ENCODE data around the gene ADGRF1. TPM values are rescaled to one million over a fixed set of nuclear protein-coding genes. Genes with fewer than 3 reads are reported as not detected.

The ADGRF1 gene
- total and polyA plus RNA-seq, 8 donors, result under 0.01 to 13.0 (median 2.0) TPM; not detected in 1

DNA sequence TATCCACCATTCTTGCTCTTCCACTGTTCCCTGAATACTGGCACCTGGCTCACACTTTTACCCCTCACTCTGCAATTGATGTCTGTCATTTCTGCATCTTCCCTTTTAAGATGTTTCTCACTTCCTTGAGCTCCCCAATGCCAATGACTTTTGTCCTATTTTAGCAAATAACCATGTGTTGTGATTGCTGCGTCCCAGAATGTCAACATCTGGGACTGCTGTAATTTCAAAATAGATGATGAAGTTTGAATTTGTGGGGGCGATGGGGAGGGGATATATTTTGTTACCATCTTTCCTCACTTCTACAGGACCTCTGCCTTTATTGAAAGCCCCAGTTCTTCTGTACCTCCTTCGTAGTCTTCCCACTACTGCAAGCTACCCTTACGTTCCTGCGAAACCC is 80.4 kb downstream of the ADGRF1 start:
- no peak for TF ChIP-seq EP300 (IDR thresholded peaks at IDR 0.05)
- no peak for TF ChIP-seq POLR2A (IDR thresholded peaks at IDR 0.05)
- TF ChIP-seq POLR2AphosphoS5 (IDR thresholded peaks at IDR 0.05), result no peak
- TF ChIP-seq, protein P1, sequence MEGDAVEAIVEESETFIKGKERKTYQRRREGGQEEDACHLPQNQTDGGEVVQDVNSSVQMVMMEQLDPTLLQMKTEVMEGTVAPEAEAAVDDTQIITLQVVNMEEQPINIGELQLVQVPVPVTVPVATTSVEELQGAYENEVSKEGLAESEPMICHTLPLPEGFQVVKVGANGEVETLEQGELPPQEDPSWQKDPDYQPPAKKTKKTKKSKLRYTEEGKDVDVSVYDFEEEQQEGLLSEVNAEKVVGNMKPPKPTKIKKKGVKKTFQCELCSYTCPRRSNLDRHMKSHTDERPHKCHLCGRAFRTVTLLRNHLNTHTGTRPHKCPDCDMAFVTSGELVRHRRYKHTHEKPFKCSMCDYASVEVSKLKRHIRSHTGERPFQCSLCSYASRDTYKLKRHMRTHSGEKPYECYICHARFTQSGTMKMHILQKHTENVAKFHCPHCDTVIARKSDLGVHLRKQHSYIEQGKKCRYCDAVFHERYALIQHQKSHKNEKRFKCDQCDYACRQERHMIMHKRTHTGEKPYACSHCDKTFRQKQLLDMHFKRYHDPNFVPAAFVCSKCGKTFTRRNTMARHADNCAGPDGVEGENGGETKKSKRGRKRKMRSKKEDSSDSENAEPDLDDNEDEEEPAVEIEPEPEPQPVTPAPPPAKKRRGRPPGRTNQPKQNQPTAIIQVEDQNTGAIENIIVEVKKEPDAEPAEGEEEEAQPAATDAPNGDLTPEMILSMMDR (IDR thresholded peaks at IDR 0.05), result no peak
- Histone ChIP-seq H3K9me3 (no peaks in the 10 kb centered on the region), H3K4me1 (no peaks in the 10 kb centered on the region), H3K27me3 (no peaks in the 10 kb centered on the region), H3K36me3 (no peaks in the 10 kb centered on the region), H3K27ac (no peak overlapping the region), H3K4me3 (no peak overlapping the region)
- no peak for DNase-seq
- intact Hi-C loops (cut with DNase I; ENCODE audit: low total_unique reads), result no loop called here
- 82 to 92% (median 88%) methylated on average over 5 of the region's 5 CpGs for WGBS, 5 donors

- Histone ChIP-seq H3K9me3 (no peaks in the 10 kb centered on the region), H3K27ac (no peak overlapping the region), H3K4me3 (no peak overlapping the region), H3K36me3 (no peaks in the 10 kb centered on the region), H3K4me1 (no peaks in the 10 kb centered on the region), H3K27me3 (no peaks in the 10 kb centered on the region)
- intact Hi-C loops (cut with DNase I; ENCODE audit: low total_unique reads), result no loop called here
- TF ChIP-seq POLR2A (IDR thresholded peaks at IDR 0.05), result no peak
- TF ChIP-seq, protein P1 (IDR thresholded peaks at IDR 0.05), result no peak
- TF ChIP-seq POLR2AphosphoS5 (IDR thresholded peaks at IDR 0.05), result no peak
- no peak for TF ChIP-seq EP300 (IDR thresholded peaks at IDR 0.05)
- no peak for DNase-seq
Observed at GRCh38 chr6:46961232-46961631, 80.9 kb downstream of the ADGRF1 start.

- intact Hi-C loops (cut with DNase I; ENCODE audit: low total_unique reads), result no loop called here
- Histone ChIP-seq H3K27ac (no peak overlapping the region), H3K9me3 (no peaks in the 10 kb centered on the region), H3K4me1 (no peaks in the 10 kb centered on the region), H3K4me3 (no peak overlapping the region), H3K27me3 (no peaks in the 10 kb centered on the region), H3K36me3 (no peaks in the 10 kb centered on the region)
- DNase-seq, result no peak
- TF ChIP-seq POLR2AphosphoS5 (IDR thresholded peaks at IDR 0.05) (no peak), EP300 (IDR thresholded peaks at IDR 0.05) (no peak), POLR2A (IDR thresholded peaks at IDR 0.05) (no peak)
- TF ChIP-seq, protein P1 (IDR thresholded peaks at IDR 0.05), result no peak
Observed at GRCh38 chr6:46959419-46959818, 82.7 kb downstream of the ADGRF1 start.

DNA sequence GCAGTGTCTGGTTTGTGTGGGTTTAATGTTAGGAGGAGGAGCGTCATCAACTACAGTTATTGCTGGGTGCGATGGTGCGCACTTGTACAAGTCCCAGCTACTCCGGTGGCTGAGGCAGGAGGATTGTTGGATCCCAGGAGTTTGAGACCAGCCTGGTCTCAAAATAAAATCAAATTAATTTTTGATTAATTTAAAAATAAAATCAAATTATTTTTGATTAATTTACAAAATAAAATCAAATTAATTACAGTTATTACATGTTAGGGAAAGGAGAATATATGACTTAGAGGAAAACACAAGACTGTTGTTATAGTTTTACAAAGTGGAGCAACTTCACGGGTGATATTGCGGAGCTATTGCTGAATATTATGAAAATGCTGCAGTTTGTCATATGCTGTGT is 85.7 kb downstream of the ADGRF1 start:
- intact Hi-C loops (cut with DNase I; ENCODE audit: low total_unique reads), result no loop called here
- H3K36me3 ChIP-seq, result no peaks in the 10 kb centered on the region
- H3K4me1 ChIP-seq, result no peaks in the 10 kb centered on the region
- TF ChIP-seq POLR2AphosphoS5 (IDR thresholded peaks at IDR 0.05), result no peak
- TF ChIP-seq EP300 (IDR thresholded peaks at IDR 0.05), result no peak
- TF ChIP-seq, protein P1 (IDR thresholded peaks at IDR 0.05), result no peak
- no peak for TF ChIP-seq POLR2A (IDR thresholded peaks at IDR 0.05)
- no peak overlapping the region for H3K4me3 ChIP-seq
- DNase-seq, result no peak
- no peak overlapping the region for H3K27ac ChIP-seq
- 93 to 98% (median 97%) methylated on average over 6 of the region's 6 CpGs for WGBS, 5 donors
- H3K27me3 ChIP-seq, result no peaks in the 10 kb centered on the region
- no peaks in the 10 kb centered on the region for H3K9me3 ChIP-seq

All from stomach (tissue), 9 donors.